ENCODE data around the gene SMIM14. TPM values are rescaled to one million over a fixed set of nuclear protein-coding genes. Genes with fewer than 3 reads are reported as not detected.

Gene SMIM14
- total RNA-seq, 1 donor from 2014 or later: 48.6 TPM

DNA sequence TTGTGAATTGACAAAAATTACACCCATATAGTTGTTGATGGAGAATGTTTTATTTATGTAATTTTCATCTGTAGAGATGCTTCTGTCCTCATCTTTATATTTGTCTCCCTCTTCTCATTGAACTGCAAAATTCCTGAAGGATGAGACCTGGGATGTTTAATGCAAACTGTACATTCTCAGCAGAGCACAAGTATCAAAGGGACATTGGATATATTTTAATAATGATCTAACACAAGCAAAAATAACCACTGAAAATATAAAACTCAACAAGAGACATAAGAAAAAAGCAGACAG is 140.0 kb downstream of the SMIM14 start:
- DNase-seq (ENCODE audit: low spot score): no peak

DNA sequence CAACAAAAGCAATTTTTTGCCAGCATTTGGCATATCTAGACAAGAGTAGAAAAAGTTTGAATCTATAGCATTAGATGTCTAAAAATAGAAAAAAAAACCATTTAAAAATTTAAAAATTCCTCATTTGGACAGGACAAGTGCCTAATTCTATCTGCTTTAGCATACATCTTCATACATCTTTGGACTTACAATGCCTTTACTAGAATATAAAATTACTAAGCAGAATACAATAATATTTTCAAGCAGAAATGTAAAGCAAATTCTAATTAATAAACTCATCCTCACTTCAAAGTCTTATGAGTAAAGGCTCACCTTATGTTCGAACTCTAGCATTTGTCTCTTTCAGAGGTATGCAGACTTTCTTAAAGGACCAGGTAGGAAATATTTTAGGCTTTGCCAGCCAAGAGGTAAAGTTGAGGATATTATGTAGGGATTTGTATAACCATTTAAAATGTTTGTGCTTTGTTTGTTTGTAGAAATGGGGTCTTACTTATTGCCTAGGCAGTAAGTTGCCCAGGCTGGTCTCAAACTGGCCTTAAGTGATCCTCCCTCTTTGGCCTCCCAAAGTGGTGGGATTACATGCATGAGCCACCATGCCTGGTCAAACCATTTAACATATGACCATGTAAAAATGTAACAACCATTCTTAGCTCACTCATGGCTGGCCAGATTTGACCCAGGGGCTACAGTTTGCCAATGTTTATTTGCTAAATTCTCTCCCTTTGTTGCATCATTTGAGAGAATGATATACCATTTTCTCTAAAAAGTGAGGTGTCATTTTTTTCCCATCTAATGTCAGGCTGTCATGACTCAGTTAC is 140.5 kb downstream of the SMIM14 start:
- no peak for DNase-seq (ENCODE audit: low spot score)

Other genes with a start within 250 kb of the SMIM14 start
- gene KLB, start 231.9 kb downstream of the SMIM14 start, total RNA-seq: 0.08 TPM
- 1,753 TPM for gene RPL9, start 179.9 kb downstream of the SMIM14 start, total RNA-seq
- gene LIAS, start 179.8 kb downstream of the SMIM14 start, total RNA-seq: 25.0 TPM
- gene UGDH, start 111.4 kb downstream of the SMIM14 start, total RNA-seq: 76.0 TPM
- gene UBE2K, start 59.3 kb upstream of the SMIM14 start, total RNA-seq: 78.4 TPM